Naive thymus-derived CD4-positive, alpha-beta T cell (primary cell): ENCODE measurements around the gene FRMD1. TPM values are rescaled to one million over a fixed set of nuclear protein-coding genes. Genes with fewer than 3 reads are reported as not detected.

ENCODE experiments used
- ATAC-seq: fragments of 150-1000 bp; cut with Tn5 transposase; 2 replicates; pipeline ENCODE4 v1.10.0; 2021; ENCODE audit warnings: mild to moderate bottlenecking, moderate library complexity
- CTCF ChIA-PET: fragments of 350-600 bp; sonication (Branson Sonifier 250); formaldehyde crosslinking; loops from one replicate; lab custom pipeline; 2021; ENCODE audit warnings: antibody characterized with exemption; lab: Charles Lee
- POLR2A ChIA-PET: fragments of 350-600 bp; sonication (Branson Sonifier 250); formaldehyde crosslinking; loops from one replicate; lab custom pipeline; 2021; ENCODE audit warnings: antibody characterized with exemption, inconsistent platforms; lab: Charles Lee
- DNase-seq, 9 donors: peaks; one replicate each; pipeline versions ENCODE4 v3.0.0 to v3.0.0-alpha.2; 2020 to 2022; ENCODE audit warnings: mixed read lengths in 1 of 9
- H3K27ac ChIP-seq: one replicate; pipeline ENCODE4 v1.7.0; 2013; ENCODE audit warnings: mild to moderate bottlenecking, low read depth, low read length, moderate library complexity
- H3K27me3 ChIP-seq, 2 donors: one replicate each; pipeline ENCODE4 v1.7.0; 2013; ENCODE audit warnings: low read length in 2 of 2, mild to moderate bottlenecking in 2 of 2, moderate library complexity in 2 of 2; ENCODE audit not compliant: control insufficient read depth in 2 of 2, insufficient read depth in 2 of 2
- H3K36me3 ChIP-seq, 3 experiments: 1 replicate in 2 of 3; 2 replicates in 1 of 3; pipeline ENCODE4 v1.7.0; 2013; ENCODE audit warnings: low read length in 3 of 3, mild to moderate bottlenecking in 3 of 3, moderate library complexity in 1 of 3; ENCODE audit not compliant: insufficient read depth in 3 of 3, control insufficient read depth in 2 of 3
- H3K4me1 ChIP-seq, 2 donors: one replicate each; pipeline ENCODE4 v1.7.0; 2013; ENCODE audit warnings: low read length in 2 of 2, mild to moderate bottlenecking in 2 of 2, moderate library complexity in 1 of 2; ENCODE audit not compliant: control insufficient read depth in 2 of 2, insufficient read depth in 2 of 2
- H3K4me3 ChIP-seq: 2 replicates; pipeline ENCODE4 v1.7.0; 2013; ENCODE audit warnings: mild to moderate bottlenecking, low read length
- H3K9me3 ChIP-seq, 3 experiments: 1 replicate in 2 of 3; 2 replicates in 1 of 3; pipeline ENCODE4 v1.7.0; 2013; ENCODE audit warnings: low read length in 3 of 3; ENCODE audit not compliant: control insufficient read depth in 2 of 3
- H3K27ac Mint-ChIP-seq, 9 donors: one replicate each; pipeline ENCODE4 v1.8.0; 2020 to 2022; ENCODE audit warnings: mixed read lengths in 9 of 9, mild to moderate bottlenecking in 8 of 9, moderate library complexity in 5 of 9, inconsistent platforms in 2 of 9
- H3K27me3 Mint-ChIP-seq, 5 donors: one replicate each; pipeline ENCODE4 v1.8.0; 2021 to 2022; ENCODE audit warnings: mixed read lengths in 5 of 5, mild to moderate bottlenecking in 1 of 5
- H3K36me3 Mint-ChIP-seq, 5 donors: one replicate each; pipeline ENCODE4 v1.8.0; 2020 to 2022; ENCODE audit warnings: mixed read lengths in 5 of 5, mild to moderate bottlenecking in 3 of 5, inconsistent platforms in 1 of 5
- H3K4me1 Mint-ChIP-seq, 7 donors: one replicate each; pipeline ENCODE4 v1.8.0; 2020 to 2022; ENCODE audit warnings: mixed read lengths in 7 of 7, mild to moderate bottlenecking in 3 of 7, inconsistent platforms in 1 of 7
- H3K4me3 Mint-ChIP-seq, 10 donors: one replicate each; pipeline ENCODE4 v1.8.0; 2020 to 2022; ENCODE audit warnings: mild to moderate bottlenecking in 10 of 10, mixed read lengths in 10 of 10, moderate library complexity in 6 of 10, inconsistent platforms in 2 of 10
- H3K9me3 Mint-ChIP-seq, 11 donors: one replicate each; pipeline ENCODE4 v1.8.0; 2020 to 2022; ENCODE audit warnings: mixed read lengths in 11 of 11, mild to moderate bottlenecking in 4 of 11, inconsistent platforms in 1 of 11, moderate library complexity in 1 of 11
- intact Hi-C, 2 donors: fragments of 100-400 bp; cut with micrococcal nuclease; formaldehyde crosslinking; loops; one replicate each; pipeline ENCODE4 v1.15.1; 2023
- polyA plus RNA-seq, 2 donors: library from polyadenylated mRNA; unstranded; fragments of 300-500 nt; fragmentation: Illumina TruSeq; gene quantifications; one replicate each; pipeline ENCODE4 v1.2.3, GENCODE V29; 2021
- total RNA-seq, 6 experiments: library from RNA in 5 of 6; stranded (reverse) in 5 of 6; gene quantifications; 1 replicate in 5 of 6; 2 replicates in 1 of 6; pipeline ENCODE4 v1.2.3 and lab custom pipeline; 2021 to 2026

FRMD1 gene
- total and polyA plus RNA-seq, 7 experiments from 2014 or later: not detected

DNA sequence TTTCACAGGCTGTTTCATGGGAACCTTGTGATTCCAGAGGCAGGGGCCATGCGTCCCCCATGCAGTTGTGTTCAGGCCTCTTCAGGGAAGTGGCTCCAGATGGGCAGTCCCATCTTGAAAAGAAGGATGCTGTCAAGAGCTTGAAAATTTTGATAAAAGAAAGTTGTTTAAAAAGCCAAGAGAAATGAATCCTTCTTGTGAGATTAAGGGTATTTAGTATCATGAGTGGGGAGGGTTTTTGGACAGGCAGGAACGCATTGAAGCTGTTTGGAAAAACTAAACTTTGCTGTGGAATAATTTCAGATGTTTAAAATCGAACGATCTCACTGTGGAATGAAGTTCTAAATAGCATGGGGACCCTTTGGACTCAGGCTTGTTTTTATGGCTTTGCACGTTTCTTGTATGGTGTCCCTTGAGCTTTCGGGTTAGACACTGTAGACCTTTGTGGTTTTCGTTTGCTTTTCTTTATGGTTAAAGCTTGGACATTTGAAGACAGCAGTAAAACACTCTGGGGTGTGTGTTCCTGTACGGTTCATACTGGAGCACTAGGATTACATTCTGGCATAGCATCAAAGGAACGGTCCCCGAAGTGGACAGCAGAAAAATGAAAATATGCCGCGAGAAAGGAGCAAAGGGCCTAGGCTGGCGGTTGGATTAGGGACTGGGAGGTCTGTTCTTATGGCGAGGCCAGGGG lies 63.4 kb downstream of the FRMD1 start:
- Histone ChIP-seq H3K27ac (no peak overlapping the region), H3K4me3 (no peak overlapping the region), H3K9me3 (peaks cover 0 to 22% (median 5%) of the 10 kb centered on the region in 3 experiments), H3K4me1 (no peaks in the 10 kb centered on the region), H3K36me3 (no peaks in the 10 kb centered on the region), H3K27me3 (no peaks in the 10 kb centered on the region)
- H3K4me1 Mint-ChIP-seq: no peaks in the 10 kb centered on the region
- ATAC-seq (no peak), DNase-seq (no peak)
- no peak overlapping the region for H3K27ac Mint-ChIP-seq
- ChIA-PET CTCF (no interaction called here), POLR2A (no interaction called here)
- peaks cover 2 to 40% (median 11%) of the 10 kb centered on the region in 5 donors for H3K27me3 Mint-ChIP-seq
- no peak overlapping the region for H3K4me3 Mint-ChIP-seq
- intact Hi-C loops: no loop called here
- H3K36me3 Mint-ChIP-seq: peaks cover 0 to 11% (median 1%) of the 10 kb centered on the region in 5 donors
- H3K9me3 Mint-ChIP-seq: peaks cover 5 to 59% (median 20%) of the 10 kb centered on the region in 11 donors

DNA sequence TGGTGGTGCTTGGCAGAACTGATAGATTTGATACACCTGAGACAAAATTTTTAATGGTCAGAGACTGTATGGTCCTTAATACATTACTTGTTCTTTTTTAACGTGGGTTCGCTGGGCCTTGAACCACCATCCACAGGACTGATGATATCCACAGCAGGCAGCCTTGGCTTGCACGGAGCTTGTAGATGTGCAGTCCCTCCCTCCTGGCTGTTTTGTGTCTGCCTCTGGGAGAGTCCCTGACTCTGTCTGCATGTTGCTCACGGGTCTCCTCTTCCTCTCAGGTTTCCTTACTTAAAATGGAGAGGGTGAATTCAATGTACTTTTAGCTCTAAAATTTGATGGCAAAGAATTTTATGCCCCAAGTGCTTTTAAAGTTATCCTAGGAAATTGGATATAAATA lies 64.0 kb downstream of the FRMD1 start:
- no peaks in the 10 kb centered on the region for H3K36me3 ChIP-seq
- peaks cover 0 to 27% (median 5%) of the 10 kb centered on the region in 3 experiments for H3K9me3 ChIP-seq
- H3K27me3 ChIP-seq: no peaks in the 10 kb centered on the region
- H3K9me3 Mint-ChIP-seq: peaks cover 7 to 63% (median 22%) of the 10 kb centered on the region in 11 donors
- ChIA-PET CTCF (no interaction called here), POLR2A (no interaction called here)
- no peak overlapping the region for H3K4me3 ChIP-seq
- H3K4me1 ChIP-seq: no peaks in the 10 kb centered on the region
- peaks cover 0 to 12% (median 1%) of the 10 kb centered on the region in 5 donors for H3K36me3 Mint-ChIP-seq
- DNase-seq (no peak), ATAC-seq (no peak)
- no peak overlapping the region for H3K27ac ChIP-seq
- H3K27me3 Mint-ChIP-seq: peaks cover 0 to 40% (median 11%) of the 10 kb centered on the region in 5 donors
- intact Hi-C loops: no loop called here
- H3K27ac Mint-ChIP-seq: no peak overlapping the region
- no peaks in the 10 kb centered on the region for H3K4me1 Mint-ChIP-seq
- no peak overlapping the region for H3K4me3 Mint-ChIP-seq

DNA sequence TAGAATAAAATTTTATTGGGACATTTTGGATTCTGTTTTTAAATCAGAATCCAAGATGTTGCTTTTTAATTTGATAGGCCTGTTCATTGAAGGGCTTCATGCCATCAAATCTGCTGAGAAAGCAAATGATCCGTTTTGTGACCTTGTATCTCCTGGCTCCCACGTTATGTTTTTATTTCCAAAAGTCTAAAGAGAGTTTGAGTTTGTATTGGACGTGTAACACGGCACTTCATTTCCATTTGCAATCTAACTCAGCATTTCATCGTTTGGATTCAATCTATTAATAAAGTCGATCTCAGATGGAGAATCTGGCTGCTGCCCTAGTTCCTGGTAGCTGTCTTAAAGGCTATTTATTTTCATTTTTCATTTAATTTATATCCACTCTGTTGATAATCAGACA lies 64.6 kb downstream of the FRMD1 start:
- CTCF ChIA-PET: no interaction called here
- POLR2A ChIA-PET: no interaction called here
- Mint-ChIP-seq H3K27me3 (peaks cover 0 to 35% (median 11%) of the 10 kb centered on the region in 5 donors), H3K36me3 (peaks cover 0 to 10% (median 1%) of the 10 kb centered on the region in 5 donors), H3K27ac (no peak overlapping the region), H3K9me3 (peaks cover 7 to 62% (median 25%) of the 10 kb centered on the region in 11 donors), H3K4me1 (no peaks in the 10 kb centered on the region), H3K4me3 (no peak overlapping the region)
- Histone ChIP-seq H3K27ac (no peak overlapping the region), H3K27me3 (no peaks in the 10 kb centered on the region), H3K9me3 (peaks cover 0 to 27% (median 5%) of the 10 kb centered on the region in 3 experiments), H3K4me1 (no peaks in the 10 kb centered on the region), H3K36me3 (no peaks in the 10 kb centered on the region), H3K4me3 (no peak overlapping the region)
- no peak for DNase-seq
- ATAC-seq: no peak
- intact Hi-C loops: no loop called here

DNA sequence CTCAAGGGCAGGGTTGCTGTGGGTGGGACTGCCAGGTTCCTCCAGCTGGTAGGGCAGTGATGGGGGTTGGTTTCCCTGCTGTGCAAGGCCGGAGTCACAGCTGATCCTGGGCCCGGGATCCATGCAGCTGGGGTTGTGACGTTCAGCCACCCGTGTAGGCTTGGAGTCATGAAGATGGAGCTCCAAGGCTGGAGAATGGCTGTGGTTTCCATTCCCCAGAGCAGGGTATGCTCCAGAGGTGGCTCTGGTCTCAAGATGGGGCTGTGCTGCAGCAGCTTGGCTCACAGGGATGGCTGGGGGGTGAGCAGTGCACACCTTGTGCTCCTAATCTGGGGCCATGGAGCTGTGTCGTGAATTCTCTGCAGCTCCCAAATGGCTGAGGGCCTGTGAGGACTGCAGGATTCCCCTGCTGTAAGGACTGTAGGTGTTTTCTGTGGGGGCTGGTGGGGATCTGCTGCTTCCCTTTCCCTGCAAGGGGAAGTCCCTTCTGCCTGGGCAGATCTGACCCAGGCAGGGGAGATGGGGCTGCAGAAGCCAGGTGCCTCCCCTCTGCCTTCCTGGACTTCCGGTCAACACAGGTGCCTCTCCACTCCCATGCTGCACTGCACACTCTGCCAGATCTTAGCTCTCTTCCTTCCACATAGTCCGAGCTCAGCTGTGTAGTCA lies 65.6 kb downstream of the FRMD1 start:
- H3K4me3 ChIP-seq: no peak overlapping the region
- peaks cover 0 to 27% (median 5%) of the 10 kb centered on the region in 3 experiments for H3K9me3 ChIP-seq
- no peaks in the 10 kb centered on the region for H3K27me3 ChIP-seq
- intact Hi-C loops: no loop called here
- H3K36me3 ChIP-seq: no peaks in the 10 kb centered on the region
- no peaks in the 10 kb centered on the region for H3K4me1 ChIP-seq
- Mint-ChIP-seq H3K27ac (no peak overlapping the region), H3K27me3 (peaks cover 0 to 29% (median 11%) of the 10 kb centered on the region in 5 donors), H3K36me3 (peaks cover 0 to 10% (median 1%) of the 10 kb centered on the region in 5 donors), H3K9me3 (peaks cover 6 to 62% (median 25%) of the 10 kb centered on the region in 11 donors), H3K4me1 (no peaks in the 10 kb centered on the region), H3K4me3 (no peak overlapping the region)
- DNase-seq: no peak
- H3K27ac ChIP-seq: no peak overlapping the region
- no peak for ATAC-seq
- POLR2A ChIA-PET: no interaction called here
- CTCF ChIA-PET: no interaction called here

DNA sequence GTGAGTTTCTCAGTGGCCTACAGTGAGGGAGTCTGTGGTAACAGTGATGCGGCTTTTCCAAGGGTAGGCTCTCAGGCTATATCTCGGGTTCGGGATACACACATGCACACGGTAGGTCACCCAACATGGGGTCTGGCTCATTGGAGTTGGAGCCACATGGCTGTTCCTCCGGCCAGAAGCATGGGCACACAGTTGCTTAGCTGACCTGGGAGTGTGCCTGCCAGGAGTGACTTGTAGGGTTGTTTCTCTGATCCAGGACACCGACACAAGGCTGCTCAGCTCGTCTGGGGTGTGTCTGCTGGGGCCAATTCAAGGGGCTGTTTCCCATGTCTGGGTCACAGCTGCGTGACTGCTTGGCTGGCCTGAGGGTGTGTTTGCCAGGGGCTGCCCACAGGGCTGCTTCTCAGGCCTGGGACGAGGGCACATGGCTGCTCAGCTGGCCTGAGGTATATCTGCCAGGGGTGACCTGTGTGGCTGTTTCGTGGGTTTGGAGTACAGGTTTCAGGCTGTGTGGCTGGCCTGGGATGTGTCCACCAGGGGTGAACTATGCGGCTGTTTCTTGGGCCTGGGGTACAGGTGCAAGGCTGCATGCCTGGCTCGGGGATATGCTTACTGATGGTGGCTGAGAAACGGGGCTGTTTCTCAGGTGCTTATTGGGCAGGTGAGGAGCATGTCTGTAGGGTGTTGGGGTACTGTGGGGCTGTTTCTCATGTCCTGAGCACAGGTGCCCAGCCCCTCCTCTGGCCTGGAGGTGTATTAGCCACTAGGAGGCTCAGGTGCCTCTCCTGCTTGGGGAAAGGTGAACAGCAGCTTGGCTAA lies 66.4 kb downstream of the FRMD1 start:
- Histone ChIP-seq H3K36me3 (no peaks in the 10 kb centered on the region), H3K4me1 (no peaks in the 10 kb centered on the region), H3K4me3 (no peak overlapping the region), H3K9me3 (peaks cover 0 to 27% (median 5%) of the 10 kb centered on the region in 3 experiments), H3K27ac (no peak overlapping the region), H3K27me3 (no peaks in the 10 kb centered on the region)
- Mint-ChIP-seq H3K4me1 (no peaks in the 10 kb centered on the region), H3K27ac (no peak overlapping the region), H3K36me3 (peaks cover 0 to 10% (median 1%) of the 10 kb centered on the region in 5 donors), H3K9me3 (peaks cover 6 to 64% (median 25%) of the 10 kb centered on the region in 11 donors), H3K4me3 (no peak overlapping the region), H3K27me3 (peaks cover 0 to 29% (median 11%) of the 10 kb centered on the region in 5 donors)
- intact Hi-C loops: no loop called here
- ChIA-PET POLR2A (no interaction called here), CTCF (no interaction called here)
- ATAC-seq: no peak
- DNase-seq: no peak

DNA sequence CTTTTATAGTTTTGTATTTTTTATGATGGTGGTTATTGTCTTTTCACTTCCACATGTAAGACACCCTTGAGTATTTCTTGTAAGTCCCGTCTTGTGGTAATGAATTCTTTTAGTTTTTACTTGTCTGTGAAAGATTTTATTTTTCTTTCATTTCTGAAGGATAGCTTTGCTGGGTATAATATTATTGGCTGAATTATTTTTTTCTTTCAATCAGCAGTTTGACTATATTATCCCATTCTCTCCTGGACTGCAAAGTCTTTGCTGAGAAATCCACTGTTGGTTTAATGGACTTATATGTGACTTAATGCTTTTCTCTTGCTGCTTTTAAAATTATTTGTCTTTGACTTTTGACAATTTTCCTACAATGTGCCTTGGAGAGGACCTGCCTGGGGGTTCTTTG lies 67.7 kb downstream of the FRMD1 start:
- ATAC-seq (no peak), DNase-seq (no peak)
- H3K27ac ChIP-seq: no peak overlapping the region
- H3K27me3 Mint-ChIP-seq: peaks cover 0 to 18% (median 7%) of the 10 kb centered on the region in 5 donors
- no peaks in the 10 kb centered on the region for H3K36me3 ChIP-seq
- H3K36me3 Mint-ChIP-seq: peaks cover 0 to 10% (median 1%) of the 10 kb centered on the region in 5 donors
- CTCF ChIA-PET: no interaction called here
- no peaks in the 10 kb centered on the region for H3K4me1 Mint-ChIP-seq
- no peaks in the 10 kb centered on the region for H3K27me3 ChIP-seq
- H3K4me3 ChIP-seq: no peak overlapping the region
- no peaks in the 10 kb centered on the region for H3K4me1 ChIP-seq
- POLR2A ChIA-PET: no interaction called here
- no peak overlapping the region for H3K27ac Mint-ChIP-seq
- H3K9me3 ChIP-seq: peaks cover 0 to 27% (median 5%) of the 10 kb centered on the region in 3 experiments
- no peak overlapping the region for H3K4me3 Mint-ChIP-seq
- intact Hi-C loops: no loop called here
- H3K9me3 Mint-ChIP-seq: peaks cover 6 to 60% (median 25%) of the 10 kb centered on the region in 11 donors
